HFFc6 (cell line): ENCODE data around the gene LPCAT3. TPM values are rescaled to one million over a fixed set of nuclear protein-coding genes. Genes with fewer than 3 reads are reported as not detected.

Experiments
- DNase-seq: peaks from one replicate; pipeline ENCODE4 v3.0.0-alpha.2; 2018
- H3K27ac Mint-ChIP-seq: 2 replicates; pipeline ENCODE4 v1.8.0; 2020; ENCODE audit warnings: mild to moderate bottlenecking, mixed read lengths
- H3K27me3 Mint-ChIP-seq: 2 replicates; pipeline ENCODE4 v1.8.0; 2021; ENCODE audit warnings: mild to moderate bottlenecking, moderate library complexity, mixed read lengths; ENCODE audit not compliant: insufficient read depth
- H3K36me3 Mint-ChIP-seq: 2 replicates; pipeline ENCODE4 v1.8.0; 2021; ENCODE audit warnings: low read depth, mixed read lengths
- H3K4me1 Mint-ChIP-seq: 2 replicates; pipeline ENCODE4 v1.8.0; 2020; ENCODE audit warnings: low read depth, mixed read lengths
- H3K4me3 Mint-ChIP-seq: 2 replicates; pipeline ENCODE4 v1.8.0; 2020; ENCODE audit warnings: mild to moderate bottlenecking, moderate library complexity, mixed read lengths
- H3K9me3 Mint-ChIP-seq: 2 replicates; pipeline ENCODE4 v1.8.0; 2020; ENCODE audit warnings: mild to moderate bottlenecking, mixed read lengths
- total RNA-seq, 6 experiments: library from RNA; stranded (reverse); fragmentation: NEBNext Ultra II Directional; extraction: Animal tissue kit (Norgen Biotek cat#: 25700); gene quantifications; 2 replicates in 1 of 6; 3 replicates in 5 of 6; pipeline ENCODE4 v1.2.3, GENCODE V29; 2021
- TF ChIP-seq, protein P1 (sequence below): fragments of 200-600 bp; sonication (generic); IDR thresholded peaks from 2 replicates; pipeline ENCODE4 v1.5.0; 2021; ENCODE audit warnings: antibody characterized with exemption, mild to moderate bottlenecking

LPCAT3 gene
- total RNA-seq, 6 experiments from 2014 or later, result 17.4 to 28.4 (median 21.6) TPM

DNA sequence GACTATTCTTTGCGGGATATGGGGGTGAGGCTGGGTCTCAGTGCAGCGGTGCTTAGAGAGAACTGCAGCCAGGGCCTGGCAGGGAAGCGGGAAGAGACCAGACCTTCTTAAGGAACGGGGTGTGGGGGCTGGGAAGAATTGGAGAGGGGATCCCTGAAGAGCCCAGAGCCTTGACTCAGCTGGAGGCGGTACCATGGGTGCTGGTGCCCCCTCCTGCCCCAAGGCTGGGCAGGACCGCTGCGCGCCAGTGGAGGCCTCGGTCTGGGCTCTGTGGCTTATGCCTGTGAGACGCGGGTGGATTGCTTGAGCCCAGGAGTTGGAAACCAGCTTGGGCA, 76.0 kb downstream of the LPCAT3 start:
- Mint-ChIP-seq H3K27ac (peak overlapping the region; percentile 100), H3K4me3 (peak overlapping the region; percentile 53; the same call in 1 of the 2 replicates), H3K36me3 (peaks cover 26% of the 10 kb centered on the region), H3K9me3 (peaks cover 9% of the 10 kb centered on the region; the same call in 1 of the 2 replicates), H3K27me3 (peaks cover 27% of the 10 kb centered on the region), H3K4me1 (peaks cover 51% of the 10 kb centered on the region)
- DNase-seq, result no peak
- TF ChIP-seq, protein P1, sequence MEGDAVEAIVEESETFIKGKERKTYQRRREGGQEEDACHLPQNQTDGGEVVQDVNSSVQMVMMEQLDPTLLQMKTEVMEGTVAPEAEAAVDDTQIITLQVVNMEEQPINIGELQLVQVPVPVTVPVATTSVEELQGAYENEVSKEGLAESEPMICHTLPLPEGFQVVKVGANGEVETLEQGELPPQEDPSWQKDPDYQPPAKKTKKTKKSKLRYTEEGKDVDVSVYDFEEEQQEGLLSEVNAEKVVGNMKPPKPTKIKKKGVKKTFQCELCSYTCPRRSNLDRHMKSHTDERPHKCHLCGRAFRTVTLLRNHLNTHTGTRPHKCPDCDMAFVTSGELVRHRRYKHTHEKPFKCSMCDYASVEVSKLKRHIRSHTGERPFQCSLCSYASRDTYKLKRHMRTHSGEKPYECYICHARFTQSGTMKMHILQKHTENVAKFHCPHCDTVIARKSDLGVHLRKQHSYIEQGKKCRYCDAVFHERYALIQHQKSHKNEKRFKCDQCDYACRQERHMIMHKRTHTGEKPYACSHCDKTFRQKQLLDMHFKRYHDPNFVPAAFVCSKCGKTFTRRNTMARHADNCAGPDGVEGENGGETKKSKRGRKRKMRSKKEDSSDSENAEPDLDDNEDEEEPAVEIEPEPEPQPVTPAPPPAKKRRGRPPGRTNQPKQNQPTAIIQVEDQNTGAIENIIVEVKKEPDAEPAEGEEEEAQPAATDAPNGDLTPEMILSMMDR, result no peak

DNA sequence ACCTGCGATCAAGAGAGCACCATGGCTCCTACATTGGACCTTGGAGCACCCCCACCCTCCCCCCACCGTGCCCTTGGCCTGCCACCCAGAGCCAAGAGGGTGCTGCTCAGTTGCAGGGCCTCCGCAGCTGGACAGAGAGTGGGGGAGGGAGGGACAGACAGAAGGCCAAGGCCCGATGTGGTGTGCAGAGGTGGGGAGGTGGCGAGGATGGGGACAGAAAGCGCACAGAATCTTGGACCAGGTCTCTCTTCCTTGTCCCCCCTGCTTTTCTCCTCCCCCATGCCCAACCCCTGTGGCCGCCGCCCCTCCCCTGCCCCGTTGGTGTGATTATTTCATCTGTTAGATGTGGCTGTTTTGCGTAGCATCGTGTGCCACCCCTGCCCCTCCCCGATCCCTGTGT, 76.5 kb downstream of the LPCAT3 start:
- peaks cover 27% of the 10 kb centered on the region for H3K27me3 Mint-ChIP-seq
- TF ChIP-seq, protein P1, result no peak
- H3K27ac Mint-ChIP-seq, result no peak overlapping the region
- DNase-seq, result no peak
- peaks cover 51% of the 10 kb centered on the region for H3K4me1 Mint-ChIP-seq
- H3K9me3 Mint-ChIP-seq, result peaks cover 9% of the 10 kb centered on the region; the same call in 1 of the 2 replicates
- H3K36me3 Mint-ChIP-seq, result peaks cover 23% of the 10 kb centered on the region
- no peak overlapping the region for H3K4me3 Mint-ChIP-seq

DNA sequence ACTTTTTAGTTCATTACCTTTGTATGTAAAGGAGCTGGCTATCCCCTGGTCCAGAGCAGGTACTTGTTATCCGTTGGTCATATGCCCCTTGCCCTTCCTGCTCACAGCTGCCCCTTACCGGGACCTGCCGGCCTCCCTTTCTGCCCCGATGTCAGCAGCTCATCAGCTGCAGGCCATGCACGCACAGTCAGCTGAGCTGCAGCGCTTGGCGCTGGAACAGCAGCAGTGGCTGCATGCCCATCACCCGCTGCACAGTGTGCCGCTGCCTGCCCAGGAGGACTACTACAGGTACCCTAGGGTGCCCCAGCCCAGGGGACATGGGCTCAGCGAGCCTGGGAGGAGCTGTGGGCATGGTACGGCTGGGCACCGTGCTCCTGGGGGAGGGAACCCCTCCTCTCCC, 77.0 kb downstream of the LPCAT3 start:
- Mint-ChIP-seq H3K4me1 (peaks cover 51% of the 10 kb centered on the region), H3K4me3 (no peak overlapping the region)
- TF ChIP-seq, protein P1, result no peak

DNA sequence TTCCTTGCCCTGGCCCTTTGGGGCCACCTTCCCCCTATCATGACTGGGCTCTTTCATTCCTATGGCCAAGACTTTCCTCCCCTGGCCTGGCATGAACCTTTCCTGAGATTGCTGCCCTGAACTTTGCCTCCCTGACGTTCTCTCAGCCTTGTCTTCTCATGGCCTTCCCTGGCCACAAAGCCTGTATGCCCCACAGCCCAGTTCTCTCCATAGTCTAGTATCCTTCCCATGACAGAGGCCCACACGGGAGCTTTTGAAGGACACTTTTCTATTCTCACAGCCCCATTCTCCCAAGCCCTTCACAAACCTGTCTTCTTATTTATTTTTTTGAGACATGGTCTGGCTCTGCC, 79.1 kb downstream of the LPCAT3 start:
- Mint-ChIP-seq H3K4me3 (peak overlapping the region; percentile 27; the same call in 1 of the 2 replicates), H3K9me3 (peaks cover 5% of the 10 kb centered on the region; the same call in 1 of the 2 replicates), H3K27me3 (peaks cover 19% of the 10 kb centered on the region), H3K4me1 (peaks cover 55% of the 10 kb centered on the region), H3K36me3 (peaks cover 41% of the 10 kb centered on the region), H3K27ac (peak overlapping the region; percentile 77)
- no peak for DNase-seq
- TF ChIP-seq, protein P1, result no peak

More for the DNA sequence above, 77.0 kb downstream of the LPCAT3 start:
- no peak for DNase-seq
- Mint-ChIP-seq H3K27me3 (peaks cover 27% of the 10 kb centered on the region), H3K36me3 (peaks cover 27% of the 10 kb centered on the region), H3K27ac (no peak overlapping the region), H3K9me3 (peaks cover 9% of the 10 kb centered on the region; the same call in 1 of the 2 replicates)

DNA sequence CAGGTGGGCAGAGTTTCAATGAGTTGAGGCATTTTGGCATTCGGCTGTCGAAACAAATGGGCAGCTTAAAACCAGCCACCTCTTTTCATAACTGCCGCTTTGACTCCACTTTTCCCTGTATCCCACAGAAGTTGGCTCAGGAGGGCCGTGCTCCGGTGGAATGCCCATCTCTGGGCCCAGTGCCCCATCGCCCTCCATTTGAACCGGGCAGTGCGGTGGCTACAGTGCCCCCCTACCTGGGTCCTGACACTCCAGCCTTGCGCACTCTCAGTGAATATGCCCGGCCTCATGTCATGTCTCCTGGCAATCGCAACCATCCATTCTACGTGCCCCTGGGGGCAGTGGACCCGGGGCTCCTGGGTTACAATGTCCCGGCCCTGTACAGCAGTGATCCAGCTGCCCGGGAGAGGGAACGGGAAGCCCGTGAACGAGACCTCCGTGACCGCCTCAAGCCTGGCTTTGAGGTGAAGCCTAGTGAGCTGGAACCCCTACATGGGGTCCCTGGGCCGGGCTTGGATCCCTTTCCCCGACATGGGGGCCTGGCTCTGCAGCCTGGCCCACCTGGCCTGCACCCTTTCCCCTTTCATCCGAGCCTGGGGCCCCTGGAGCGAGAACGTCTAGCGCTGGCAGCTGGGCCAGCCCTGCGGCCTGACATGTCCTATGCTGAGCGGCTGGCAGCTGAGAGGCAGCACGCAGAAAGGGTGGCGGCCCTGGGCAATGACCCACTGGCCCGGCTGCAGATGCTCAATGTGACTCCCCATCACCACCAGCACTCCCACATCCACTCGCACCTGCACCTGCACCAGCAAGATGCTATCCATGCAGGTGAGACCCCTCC, 79.7 kb downstream of the LPCAT3 start:
- Mint-ChIP-seq H3K36me3 (peaks cover 47% of the 10 kb centered on the region), H3K27me3 (peaks cover 13% of the 10 kb centered on the region), H3K4me3 (peak overlapping the region; percentile 65; the same call in 1 of the 2 replicates), H3K4me1 (peaks cover 55% of the 10 kb centered on the region), H3K9me3 (peaks cover 2% of the 10 kb centered on the region; the same call in 1 of the 2 replicates), H3K27ac (peak overlapping the region; percentile 84)
- TF ChIP-seq, protein P1, result peak; percentile 34
- no peak for DNase-seq
